ENCODE results near the gene LPP.

Gene LPP

DNA sequence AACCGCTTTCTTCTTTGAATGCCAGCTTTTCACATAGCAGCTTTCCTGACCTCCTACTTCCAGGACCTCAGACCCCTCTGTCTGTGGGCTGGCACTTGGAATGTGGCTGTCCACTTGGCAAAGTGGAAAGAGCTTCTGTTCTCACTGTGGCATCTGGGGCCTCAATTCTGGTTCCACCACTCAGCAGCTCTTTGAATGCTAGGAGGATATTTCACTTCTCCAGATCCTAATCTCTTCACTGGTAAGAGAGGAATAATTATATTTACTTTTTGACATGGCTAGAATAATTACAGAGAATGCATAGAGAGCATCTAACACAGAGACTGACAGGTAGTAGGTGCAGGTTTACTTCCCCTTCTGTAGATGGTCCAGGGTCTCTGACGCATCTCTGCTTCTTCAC, 405.9 kb downstream of the LPP start:
- Histone ChIP-seq H3K4me3 (replicated peaks; ENCODE audit: insufficient read depth, low read length) (no peak overlapping the region), H3K27me3 (ENCODE audit: insufficient read depth, poor library complexity, severe bottlenecking) (no peaks in the 10 kb centered on the region), H3K27ac (replicated peaks) (no peak overlapping the region)
- TF ChIP-seq REST (IDR thresholded peaks at IDR 0.05; ENCODE audit: insufficient replicate concordance, low read depth) (no peak), SPI1 (IDR thresholded peaks at IDR 0.05; ENCODE audit: borderline replicate concordance, low read depth) (no peak), CTCF (IDR thresholded peaks at IDR 0.05; ENCODE audit: insufficient read depth, low read length) (no peak), POLR2AphosphoS5 (IDR thresholded peaks at IDR 0.05; ENCODE audit: low read depth) (no peak)
- no peak for DNase-seq (ENCODE audit: low read depth in 1 of 2, low spot score in 1 of 2)

DNA sequence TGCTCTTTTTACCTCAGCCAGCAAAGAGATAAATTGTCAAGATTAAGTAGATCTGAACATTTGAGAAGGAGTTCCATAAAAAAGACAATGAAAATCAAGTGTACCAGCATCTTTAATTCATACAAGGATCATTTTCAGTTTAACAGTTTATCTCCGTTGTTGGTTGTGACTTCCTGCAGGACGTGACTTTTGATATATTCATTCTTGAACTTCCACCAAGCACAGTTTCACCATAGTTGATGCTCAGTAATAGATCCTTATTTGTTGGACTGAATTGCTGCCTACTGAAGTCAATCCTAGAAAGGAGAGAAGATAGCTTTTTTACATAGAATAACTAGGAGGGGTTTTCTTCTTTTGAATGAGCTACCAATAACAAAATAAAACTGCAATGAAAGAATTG, 408.2 kb downstream of the LPP start:
- no peak for DNase-seq (ENCODE audit: low read depth in 1 of 2, low spot score in 1 of 2)
- no peaks in the 10 kb centered on the region for H3K27me3 ChIP-seq (ENCODE audit: insufficient read depth, poor library complexity, severe bottlenecking)
- TF ChIP-seq REST (IDR thresholded peaks at IDR 0.05; ENCODE audit: insufficient replicate concordance, low read depth) = no peak

DNA sequence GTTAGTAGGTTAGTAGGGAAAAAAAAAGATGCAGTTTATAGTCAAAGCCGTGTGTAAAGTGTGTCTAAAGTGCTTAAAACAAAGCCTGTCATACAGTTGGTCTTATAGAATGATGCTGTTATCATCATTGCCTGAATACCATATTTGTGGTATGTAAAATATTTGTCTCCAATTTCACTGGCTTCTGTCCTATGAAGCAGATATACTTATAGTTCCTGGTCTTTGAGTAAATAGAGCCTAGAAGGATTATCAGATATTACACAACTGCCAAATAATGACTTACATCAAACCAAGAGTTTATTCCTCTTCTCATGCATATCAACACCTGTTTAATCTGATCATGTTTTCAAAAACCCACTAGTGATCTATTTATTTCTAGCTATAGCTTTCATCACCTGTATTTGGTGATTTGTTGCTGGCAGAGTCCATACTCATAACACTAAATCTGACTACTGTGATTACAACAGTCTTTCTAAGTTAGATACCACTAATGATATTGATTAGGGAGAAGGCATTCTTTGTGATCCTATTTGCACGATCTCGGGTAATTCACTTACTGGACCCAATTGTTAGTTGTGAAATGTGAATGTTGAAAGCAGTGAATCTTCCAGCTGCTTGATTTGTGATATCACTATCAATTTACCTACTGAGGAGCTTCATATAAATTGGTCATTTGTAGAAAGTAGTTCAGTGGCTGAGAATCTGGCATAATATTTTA, 413.7 kb downstream of the LPP start:
- H3K4me3 ChIP-seq (replicated peaks; ENCODE audit: insufficient read depth, low read length) = no peak overlapping the region
- DNase-seq (ENCODE audit: low read depth in 1 of 2, low spot score in 1 of 2) = no peak
- no peak overlapping the region for H3K27ac ChIP-seq (replicated peaks)
- H3K27me3 ChIP-seq (ENCODE audit: insufficient read depth, poor library complexity, severe bottlenecking) = no peaks in the 10 kb centered on the region
- no peak for TF ChIP-seq SPI1 (IDR thresholded peaks at IDR 0.05; ENCODE audit: borderline replicate concordance, low read depth)
- no peak for TF ChIP-seq GABPA (IDR thresholded peaks at IDR 0.05; ENCODE audit: low read depth)
- TF ChIP-seq POLR2AphosphoS5 (IDR thresholded peaks at IDR 0.05; ENCODE audit: low read depth) = no peak
- no peak for TF ChIP-seq CTCF (IDR thresholded peaks at IDR 0.05; ENCODE audit: insufficient read depth, low read length)
- no peak for TF ChIP-seq REST (IDR thresholded peaks at IDR 0.05; ENCODE audit: insufficient replicate concordance, low read depth)

More for the DNA sequence above, 408.2 kb downstream of the LPP start:
- Histone ChIP-seq H3K4me3 (replicated peaks; ENCODE audit: insufficient read depth, low read length) (no peak overlapping the region), H3K27ac (replicated peaks) (no peak overlapping the region)
